ENCODE data around the gene SLC35G6.

SLC35G6 gene

DNA sequence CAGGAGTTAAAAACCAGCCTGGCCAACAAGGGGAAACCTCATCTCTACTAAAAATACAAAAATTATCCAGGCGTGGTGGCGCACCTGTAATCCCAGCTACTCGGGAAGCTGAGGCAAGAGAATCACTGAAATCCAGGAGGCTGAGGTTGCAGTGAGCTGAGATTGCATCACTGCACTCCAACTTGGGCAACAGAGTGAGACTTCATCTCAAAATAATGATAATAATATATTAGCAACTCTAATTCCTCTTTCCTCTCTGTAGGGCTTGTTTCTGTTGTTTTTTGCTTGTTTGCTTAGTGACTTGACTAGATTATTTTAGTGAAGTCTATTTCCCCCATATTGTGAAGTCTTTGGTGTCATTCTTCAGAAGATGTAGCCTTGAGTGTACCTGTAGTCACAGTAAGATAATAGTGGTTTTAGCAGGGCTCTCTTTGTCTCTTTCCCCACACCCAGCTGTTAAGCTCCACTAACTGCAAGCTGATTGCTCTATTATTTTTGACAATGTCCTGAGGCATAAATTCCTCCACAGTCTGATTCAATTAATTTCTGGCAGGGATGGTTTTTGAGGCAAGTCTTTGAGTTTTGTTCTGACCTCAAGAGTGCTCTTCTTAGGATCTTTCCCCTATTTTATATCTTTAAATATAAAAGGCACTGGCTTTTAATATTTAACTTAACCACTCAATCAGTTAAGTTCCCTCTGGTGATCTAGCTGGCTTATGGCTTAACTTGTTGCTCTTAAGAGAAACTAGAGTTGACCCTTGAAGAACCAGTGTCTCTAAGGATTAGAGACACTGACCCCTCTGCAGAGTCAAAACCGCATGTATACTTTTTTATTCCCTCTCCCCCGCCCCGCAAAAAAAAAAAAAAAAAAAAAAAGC lies 49.0 kb downstream of the SLC35G6 start:
- no peak overlapping the region for H3K4me3 ChIP-seq (ENCODE audit: low read length)
- TF ChIP-seq, protein P1, sequence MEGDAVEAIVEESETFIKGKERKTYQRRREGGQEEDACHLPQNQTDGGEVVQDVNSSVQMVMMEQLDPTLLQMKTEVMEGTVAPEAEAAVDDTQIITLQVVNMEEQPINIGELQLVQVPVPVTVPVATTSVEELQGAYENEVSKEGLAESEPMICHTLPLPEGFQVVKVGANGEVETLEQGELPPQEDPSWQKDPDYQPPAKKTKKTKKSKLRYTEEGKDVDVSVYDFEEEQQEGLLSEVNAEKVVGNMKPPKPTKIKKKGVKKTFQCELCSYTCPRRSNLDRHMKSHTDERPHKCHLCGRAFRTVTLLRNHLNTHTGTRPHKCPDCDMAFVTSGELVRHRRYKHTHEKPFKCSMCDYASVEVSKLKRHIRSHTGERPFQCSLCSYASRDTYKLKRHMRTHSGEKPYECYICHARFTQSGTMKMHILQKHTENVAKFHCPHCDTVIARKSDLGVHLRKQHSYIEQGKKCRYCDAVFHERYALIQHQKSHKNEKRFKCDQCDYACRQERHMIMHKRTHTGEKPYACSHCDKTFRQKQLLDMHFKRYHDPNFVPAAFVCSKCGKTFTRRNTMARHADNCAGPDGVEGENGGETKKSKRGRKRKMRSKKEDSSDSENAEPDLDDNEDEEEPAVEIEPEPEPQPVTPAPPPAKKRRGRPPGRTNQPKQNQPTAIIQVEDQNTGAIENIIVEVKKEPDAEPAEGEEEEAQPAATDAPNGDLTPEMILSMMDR (conservative IDR thresholded peaks at IDR 0.05; ENCODE audit: low read length), result no peak
- DNase-seq (ENCODE audit: low read depth), result no peak
